NCI-H146 treated with DMSO at 0.1 percent for 48 hours (cell line): Measurements from ENCODE around the gene HDX.
"Not testable (repeated sequence)": the region's sequence is repeated elsewhere in the genome, so short reads cannot be mapped to it uniquely, and the experiment has no call there.

Experiments used
- DNase-seq: peaks from one replicate; lab custom pipeline; 2025; ENCODE audit not compliant: unreplicated experiment; lab: John Stamatoyannopoulos, UW

Gene HDX

DNA sequence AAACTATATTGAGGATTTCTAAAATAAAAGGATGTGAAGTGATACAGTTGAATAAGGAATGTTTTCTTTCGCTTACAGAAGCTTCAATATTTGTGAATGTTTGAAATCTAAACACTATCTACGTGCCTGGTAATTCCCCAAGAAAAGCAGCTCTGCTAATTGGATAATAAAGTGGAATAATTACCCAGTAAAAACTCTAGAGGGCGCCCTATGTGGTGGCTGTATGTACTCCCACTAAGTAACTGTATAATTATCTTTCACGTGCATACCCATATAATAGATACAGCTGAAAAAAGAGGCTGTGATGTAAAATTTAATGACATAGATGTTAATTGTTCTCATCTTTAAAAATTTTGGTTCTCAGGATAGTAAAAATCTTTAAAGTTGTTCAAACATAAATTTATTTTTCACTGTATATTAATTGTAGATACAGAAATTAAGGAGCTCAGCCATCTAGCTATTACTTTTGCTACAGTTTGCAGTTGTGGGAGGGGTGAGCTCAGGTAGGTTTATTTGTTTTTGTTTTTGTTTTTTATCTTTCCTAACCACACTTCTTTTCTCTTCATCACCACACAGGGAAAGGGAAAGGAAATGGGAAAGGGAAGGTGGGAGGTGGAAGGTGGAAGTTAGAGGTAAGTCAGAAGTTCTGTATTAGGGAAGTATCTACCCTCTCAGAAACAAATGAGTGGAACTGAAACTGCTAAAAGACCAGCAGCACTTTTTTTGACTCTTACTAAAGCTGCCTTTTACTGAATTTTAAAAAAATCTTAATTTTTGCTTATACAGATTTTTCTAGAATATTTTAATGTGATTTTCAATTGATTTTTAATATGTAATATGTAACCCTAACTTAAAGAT lies 162.5 kb downstream of the HDX start:
- DNase-seq = no peak

DNA sequence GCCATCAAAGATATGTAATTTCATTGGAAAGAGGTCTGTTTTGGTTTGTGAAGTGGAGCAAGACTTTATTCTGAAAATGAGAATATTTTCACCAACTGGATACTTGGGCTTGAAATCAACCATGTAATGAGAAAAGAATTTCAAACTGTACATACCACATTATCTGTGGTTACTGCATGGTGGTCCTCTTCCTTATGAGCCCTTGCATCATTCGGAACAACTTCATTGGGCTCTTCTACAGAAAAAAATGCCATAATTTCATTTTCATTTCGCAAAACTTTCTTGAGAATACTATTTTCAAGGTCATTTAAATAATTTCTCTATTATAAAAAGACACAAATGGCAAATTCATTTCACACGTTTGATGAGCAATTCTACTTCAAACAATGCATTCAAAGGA lies 165.6 kb downstream of the HDX start:
- no peak for DNase-seq

DNA sequence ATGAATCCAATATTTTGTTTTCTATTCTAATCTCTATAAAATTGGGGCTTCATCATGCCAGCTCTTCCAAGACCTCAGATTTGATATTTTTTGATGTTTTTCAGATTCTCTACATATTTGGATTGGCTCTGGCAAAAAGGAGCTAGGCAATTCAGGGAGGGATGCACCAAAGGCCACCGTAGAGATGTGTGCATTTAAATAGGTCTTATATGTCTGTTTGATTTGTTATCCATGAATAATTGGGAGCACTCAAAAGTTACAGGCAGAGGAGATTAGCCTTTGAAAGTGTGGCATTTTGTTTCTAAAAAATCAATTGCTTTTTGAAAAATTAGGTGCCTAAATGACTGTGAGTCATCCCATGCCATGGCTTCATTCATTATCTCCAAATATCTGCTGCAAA lies 167.1 kb downstream of the HDX start:
- peak; percentile 79 for DNase-seq

DNA sequence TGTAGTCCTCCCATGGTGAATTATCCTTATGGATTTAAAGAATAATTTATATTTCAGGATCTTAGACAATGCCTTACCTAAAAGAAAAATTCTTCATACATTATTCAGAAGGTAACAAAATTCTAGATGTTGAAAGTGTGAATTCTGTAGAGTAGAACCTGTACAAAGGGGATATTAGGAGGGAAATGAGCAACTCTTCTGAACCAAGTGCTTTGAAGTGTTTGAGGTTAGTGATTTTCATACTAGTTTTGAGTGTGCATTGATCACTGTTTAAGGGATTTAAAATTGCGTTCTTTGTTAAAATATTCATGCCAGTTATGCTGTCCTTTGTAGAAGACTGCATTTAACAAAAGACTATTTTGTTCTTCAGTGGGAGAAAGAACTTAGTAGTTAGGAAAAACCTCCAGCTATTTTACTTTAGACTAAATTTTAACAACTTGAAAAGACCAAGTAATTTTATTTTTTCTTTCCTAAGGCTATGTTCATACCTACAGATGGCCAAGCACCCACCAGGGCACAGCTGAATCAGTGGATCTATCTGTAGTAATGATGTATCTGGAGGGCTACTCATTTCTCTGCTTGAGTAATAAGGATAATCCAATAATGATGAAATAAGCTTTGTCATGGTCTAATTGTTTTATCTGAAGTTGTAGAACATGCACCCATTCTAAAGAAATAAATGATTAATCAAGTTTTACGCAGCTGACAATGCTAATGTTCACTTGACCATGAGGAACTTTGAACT lies 180.0 kb downstream of the HDX start:
- DNase-seq = no peak

DNA sequence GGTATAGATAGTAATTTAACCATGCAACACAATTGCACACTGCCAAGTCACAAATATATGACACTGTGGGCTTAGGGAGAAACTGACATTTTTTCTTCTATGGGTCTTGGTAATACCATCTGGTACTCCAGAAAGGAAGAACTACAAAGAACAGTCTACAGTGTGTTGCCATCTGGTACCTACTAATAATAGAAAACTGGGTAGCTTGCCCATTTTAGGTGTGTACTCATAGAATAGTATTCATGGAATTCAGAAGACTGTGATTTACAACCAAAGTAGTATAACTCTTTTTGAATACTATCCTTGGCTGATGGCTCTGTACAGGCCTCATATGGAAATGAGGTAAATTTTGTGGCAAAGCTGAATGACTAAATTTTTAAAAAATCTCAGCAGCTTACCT lies 181.6 kb downstream of the HDX start:
- DNase-seq = no peak

DNA sequence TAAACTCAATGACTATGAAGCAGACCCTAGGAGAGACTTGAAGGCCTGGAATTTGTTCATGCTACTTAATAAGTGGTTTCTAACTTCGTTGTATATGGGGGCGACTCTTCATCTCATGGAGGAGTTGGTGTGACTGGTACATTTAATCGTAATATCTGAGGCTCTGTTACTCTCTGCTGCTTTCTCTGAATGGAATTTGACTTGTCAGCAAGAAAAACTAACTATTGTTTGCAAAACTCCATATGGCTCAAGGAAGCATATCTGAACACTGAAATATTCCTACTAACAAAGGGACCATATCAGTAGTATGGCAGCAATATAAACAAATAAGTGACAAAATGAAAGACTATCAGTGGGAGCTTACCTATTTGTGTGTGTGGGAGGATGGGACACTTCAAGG lies 182.2 kb downstream of the HDX start:
- DNase-seq = no peak

DNA sequence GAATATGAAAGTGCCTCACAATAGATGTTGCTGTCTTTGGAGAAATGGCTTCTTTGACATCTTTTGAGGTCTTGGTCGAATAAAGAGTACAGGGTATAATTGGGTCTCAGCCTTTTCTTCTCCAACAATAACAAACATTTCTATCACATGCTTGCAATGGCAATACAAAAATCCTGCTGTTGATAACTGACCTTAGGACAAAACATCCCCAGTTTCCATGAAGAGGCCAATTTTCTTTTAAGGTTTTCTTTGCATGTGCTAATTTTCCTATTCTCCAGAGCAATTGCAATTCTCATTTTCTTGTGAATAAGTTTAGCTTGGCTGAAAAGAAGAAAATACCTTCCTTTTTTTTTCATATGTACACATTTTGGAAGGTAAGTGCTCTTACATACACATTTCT lies 183.6 kb downstream of the HDX start:
- DNase-seq = no peak

DNA sequence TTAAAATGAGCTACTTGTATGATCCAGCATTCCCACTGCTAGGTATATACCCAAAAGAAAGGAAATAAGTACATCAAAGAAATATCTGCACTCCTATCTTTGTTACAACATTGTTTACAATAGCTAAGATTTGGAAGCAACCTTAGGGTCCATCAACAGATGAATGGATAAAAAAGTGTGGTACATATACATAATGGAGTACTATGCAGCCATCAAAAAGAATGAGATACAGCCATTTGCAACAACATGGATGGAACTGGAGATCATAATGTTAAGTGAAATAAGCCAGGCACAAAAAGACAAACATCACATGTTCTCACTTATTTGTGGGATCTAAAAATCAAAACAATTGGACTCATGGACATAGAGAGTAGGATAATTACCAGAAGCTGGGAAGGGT lies 186.3 kb downstream of the HDX start:
- not testable (repeated sequence) for DNase-seq
